HG02852 (cell line): ENCODE data around the gene TRIM74.
"Not testable (repeated sequence)": the region's sequence is repeated elsewhere in the genome, so short reads cannot be mapped to it uniquely, and the experiment has no call there.

ENCODE experiments used
- ATAC-seq: cut with Tn5 transposase; IDR thresholded peaks from one replicate; pipeline ENCODE4 v1.9.1; 2021; ENCODE audit warnings: mild to moderate bottlenecking, moderate library complexity; ENCODE audit not compliant: unreplicated experiment

Gene TRIM74

DNA sequence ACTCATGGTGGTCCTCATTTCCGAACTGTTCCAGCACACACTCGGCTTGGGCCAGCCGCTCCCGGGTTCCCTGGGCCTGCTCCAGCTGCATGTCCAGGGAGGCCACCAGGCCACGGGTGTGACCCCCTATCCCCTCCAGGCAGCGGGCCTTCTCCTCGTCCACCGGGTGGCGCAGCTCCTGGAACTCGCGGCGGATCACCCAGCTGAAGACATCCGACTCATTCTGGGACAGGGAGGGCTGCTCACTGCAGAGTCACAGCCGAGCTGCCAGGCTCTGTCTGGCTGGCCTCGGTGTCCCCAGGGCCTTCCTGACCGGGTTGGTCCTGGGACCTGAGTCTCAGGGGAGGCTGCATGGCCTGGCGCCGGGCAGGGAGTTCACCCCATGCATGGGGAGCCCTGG, 9.2 kb downstream of the TRIM74 start:
- not testable (repeated sequence) for ATAC-seq

DNA sequence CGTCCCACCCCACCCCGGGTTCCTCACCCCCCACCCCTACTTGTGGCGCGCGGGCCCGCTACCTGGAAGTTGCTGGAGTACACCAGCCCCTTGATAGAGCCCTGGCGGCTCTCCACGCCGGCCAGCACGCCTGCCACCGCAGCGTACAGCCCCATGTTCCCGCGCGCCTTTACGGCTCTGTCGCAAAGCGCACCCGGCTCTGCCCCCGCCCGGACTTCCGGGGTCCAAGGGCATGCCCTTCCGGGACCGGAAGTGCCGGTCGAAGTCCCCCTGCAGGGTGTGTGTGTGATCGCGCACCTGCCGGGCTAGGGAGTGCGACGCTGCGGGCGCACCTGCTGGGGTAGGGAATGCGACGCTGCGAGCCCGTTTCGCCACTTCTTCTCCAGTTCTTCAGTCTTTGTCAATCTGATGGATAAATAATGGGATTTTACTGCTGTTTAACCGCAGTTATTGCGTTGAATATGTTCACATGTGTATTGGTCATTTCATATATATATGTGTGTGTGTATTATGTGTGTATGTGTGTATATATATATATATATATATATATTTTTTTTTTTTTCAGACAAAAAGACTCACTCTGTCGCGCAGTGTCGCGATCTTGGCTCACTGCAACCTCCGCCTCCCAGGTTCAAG, 14.6 kb downstream of the TRIM74 start:
- peak; percentile 83 for ATAC-seq

DNA sequence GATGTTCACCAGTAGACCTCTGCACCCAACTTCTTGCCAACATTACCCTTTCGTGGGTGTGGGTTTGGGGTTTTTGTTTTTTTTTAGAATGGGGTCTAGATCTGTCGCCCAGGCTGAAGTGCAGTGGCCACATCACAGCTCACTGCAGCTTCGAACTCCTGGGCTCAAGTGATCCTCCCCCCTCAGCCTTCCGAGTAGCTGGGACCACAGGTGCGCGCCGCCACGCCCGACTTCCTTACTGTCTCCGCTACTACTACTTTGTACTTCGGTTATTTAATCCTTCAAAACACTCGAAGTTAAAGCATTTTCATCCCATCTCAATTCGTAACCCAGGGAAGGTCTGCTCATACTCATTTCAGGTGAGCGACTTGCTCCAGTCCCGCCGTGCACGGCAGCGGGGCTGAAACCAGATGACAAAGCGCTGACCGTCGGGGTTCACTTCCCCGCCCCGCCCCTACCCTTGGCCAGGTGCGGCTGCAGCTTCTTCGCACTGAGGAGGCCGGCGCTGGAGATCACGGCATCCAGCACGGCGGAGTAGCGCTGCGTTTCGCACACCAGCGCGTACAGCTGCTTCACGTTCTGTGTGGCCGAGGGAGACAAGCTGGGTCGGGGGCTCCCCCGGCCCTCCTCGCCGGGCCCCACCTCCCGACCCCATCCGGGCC, 15.2 kb downstream of the TRIM74 start:
- peak; percentile 60 for ATAC-seq

DNA sequence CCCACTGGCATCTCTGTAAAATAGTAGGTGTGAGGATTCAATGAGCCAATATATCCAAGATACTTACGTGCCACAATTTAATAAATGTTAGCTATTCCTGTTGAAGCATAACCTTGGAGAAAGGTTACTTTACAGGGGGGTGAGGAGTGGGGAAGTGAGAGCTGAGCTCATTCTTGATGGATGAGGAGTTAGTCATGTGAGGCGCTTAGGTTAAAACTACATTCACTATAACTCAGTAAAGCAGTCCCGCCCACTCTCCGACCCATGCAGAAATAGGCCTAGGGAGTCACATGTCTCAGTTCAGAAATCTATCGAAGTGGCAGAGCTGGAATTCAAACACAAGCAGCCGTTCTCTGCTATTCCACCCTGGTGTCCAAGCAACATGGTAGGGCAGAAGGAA, 18.8 kb downstream of the TRIM74 start:
- ATAC-seq: not testable (repeated sequence)

DNA sequence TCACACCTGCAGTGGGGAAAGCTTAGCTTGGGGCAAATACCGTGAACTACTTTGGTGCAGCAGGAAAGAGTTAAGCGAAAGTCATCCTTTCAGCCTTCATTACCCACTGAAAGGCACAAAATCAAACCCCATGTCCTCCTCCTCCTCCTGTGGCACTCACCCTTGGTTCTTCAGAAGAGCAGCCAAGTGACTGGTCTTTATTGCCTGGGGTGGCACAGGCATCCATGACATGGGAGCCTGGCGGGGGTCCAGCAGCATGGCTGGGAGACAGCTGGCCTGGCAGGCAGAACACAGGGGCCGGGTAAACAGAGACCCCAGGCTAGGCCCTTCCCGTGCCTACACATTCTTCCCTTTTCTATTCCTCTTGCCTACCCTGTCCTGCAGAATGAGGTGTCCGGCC, 19.6 kb downstream of the TRIM74 start:
- not testable (repeated sequence) for ATAC-seq

DNA sequence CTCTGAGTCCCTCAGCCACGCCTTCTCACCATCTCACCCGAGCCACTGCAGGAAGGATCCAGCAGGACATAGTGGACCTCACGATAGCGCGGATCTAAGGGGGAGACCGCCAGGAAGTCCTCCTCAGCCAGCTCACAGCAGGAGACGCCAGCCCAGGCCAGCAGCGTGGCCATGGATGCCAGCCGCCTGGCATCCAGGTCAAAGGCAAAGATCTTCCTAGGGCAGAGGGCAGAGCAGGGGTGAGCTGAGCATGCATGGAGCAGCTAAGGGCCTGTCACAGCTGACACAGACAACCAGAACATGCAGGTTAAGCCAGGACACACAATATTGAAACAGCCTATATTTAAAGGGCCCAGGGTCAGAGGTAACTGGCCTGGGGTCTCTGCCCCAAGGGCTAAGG, 20.0 kb downstream of the TRIM74 start:
- not testable (repeated sequence) for ATAC-seq

DNA sequence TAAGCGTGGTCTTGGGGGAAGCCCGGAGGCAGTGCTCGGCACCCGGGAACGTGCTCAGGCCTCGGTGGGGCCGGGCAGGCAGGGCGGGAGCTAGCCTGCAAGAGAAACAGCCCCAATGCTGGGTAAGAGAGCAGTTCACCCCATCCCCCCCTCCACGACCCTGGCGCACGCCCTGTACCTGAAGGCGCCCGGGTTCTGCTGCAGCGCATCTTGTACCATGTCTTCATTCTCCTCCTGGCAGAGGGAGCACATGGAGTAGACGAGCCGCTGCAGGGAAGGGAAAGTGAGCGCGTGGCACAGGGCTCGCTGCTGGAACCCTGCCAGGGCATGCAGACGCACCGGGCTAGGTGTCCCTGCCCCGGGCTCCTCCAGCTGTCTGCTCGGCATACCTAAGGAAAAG, 20.6 kb downstream of the TRIM74 start:
- not testable (repeated sequence) for ATAC-seq

DNA sequence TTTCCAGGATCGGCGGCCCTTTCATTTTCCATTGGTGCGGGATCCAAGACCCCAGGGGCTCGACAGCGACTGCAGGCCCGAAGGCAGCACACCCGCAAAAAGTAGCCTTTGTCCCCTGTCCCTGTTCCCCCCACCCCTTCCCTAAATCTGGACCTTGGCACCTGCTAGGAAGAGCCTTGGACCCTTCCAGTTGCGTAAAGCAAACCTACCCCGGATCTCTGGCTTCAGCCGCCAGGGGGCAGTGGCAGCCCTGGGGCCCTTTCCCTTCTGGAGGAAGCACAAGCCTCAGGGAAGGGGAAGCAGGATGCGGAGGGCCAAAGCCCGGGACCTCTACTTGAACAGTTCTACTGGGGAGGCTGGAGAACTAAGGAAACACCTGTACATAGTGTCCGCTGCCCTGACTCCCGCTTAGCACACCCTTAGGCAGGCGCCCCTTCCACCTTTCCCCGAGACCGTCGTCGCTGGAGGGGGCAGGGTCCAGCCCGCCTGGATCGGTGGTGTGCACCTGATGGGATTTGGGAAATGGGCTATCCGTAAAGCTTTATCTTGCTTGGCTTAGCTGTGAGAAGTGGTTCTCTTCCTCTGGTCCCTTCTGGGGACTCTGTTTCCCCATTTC, 23.0 kb downstream of the TRIM74 start:
- not testable (repeated sequence) for ATAC-seq

DNA sequence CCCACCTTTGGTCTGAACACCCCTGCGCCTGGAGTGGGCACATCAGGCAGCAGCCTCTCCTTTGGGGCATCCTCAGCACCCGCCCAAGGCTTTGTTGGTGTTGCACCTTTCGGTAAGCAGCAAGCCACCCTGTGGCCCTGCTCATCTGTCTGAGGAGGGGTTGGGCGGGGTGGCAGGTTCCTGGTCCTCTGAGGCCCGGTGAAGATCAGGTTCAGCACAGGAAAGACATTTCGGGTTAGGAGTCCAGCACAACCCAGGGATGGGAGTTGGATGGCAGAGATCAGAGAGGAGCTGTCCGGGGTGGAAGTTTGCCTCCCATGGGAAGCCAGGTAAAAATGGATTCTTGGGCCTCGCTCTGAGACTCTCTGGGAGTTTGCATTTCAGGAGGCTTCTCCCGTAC, 23.7 kb downstream of the TRIM74 start:
- ATAC-seq: not testable (repeated sequence)

DNA sequence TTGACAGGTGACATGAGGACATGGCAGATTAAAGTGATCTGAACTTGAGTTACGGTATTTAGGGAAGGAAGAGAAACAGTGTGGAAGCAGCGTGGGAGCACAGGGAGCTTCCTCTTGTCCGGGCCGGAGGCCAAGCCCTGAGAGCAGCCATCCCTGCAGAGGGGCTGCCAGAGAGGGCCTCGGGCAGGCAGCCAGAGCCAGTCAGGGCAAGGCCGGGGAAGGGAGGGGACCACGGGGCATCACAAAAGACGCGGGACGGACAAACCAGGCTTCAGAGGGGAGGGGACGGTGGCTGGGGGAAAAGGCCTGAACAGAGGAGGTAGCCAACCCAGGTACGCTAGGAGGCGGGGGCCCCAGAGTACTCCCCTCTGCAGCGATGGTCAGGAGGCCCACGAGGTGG, 24.3 kb downstream of the TRIM74 start:
- ATAC-seq: not testable (repeated sequence)

DNA sequence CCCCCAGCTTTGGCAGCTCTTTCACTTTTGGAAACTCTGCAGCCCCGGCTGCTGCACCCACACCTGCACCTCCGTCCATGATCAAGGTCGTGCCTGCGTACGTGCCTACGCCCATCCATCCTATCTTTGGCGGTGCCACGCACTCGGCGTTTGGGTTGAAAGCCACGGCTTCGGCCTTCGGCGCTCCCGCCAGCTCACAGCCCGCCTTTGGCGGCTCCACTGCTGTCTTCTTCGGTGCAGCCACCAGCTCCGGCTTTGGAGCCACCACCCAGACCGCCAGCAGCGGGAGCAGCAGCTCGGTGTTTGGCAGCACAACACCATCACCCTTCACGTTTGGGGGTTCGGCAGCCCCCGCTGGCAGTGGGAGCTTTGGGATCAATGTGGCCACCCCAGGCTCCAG, 26.3 kb downstream of the TRIM74 start:
- not testable (repeated sequence) for ATAC-seq

DNA sequence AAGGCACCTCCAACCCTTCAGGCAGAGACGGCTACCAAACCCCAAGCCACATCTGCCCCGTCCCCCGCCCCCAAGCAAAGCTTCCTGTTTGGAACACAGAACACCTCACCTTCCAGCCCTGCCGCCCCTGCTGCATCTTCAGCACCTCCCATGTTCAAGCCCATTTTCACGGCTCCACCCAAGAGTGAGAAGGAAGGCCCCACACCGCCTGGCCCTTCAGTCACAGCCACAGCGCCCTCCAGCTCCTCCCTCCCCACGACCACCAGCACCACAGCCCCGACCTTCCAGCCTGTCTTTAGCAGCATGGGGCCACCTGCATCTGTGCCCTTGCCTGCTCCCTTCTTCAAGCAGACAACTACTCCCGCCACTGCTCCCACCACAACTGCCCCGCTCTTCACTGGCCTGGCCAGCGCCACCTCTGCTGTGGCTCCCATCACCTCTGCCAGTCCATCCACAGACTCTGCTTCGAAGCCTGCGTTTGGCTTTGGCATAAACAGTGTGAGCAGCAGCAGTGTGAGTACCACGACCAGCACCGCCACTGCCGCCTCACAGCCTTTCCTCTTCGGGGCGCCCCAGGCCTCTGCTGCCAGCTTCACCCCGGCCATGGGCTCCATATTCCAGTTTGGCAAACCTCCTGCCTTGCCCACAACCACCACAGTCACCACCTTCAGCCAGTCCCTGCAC, 27.1 kb downstream of the TRIM74 start:
- not testable (repeated sequence) for ATAC-seq

DNA sequence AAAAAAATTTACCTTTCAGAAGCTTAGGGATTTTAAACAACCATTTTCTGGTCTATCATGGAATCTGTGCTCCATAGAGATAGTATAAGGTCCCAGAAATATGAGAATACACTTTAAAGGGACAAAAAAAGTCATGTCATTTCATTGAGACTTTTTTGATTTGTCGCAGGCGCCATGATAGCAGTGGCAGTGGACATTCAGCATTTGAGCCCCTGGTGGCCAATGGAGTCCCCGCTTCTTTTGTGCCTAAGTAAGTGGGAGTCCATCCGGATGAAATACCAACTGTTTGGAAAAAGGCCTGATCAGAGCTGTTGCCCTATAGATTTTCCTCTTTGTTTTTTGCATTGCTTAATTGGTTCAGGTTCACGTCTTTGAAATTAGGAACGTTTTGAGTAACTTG, 41.0 kb downstream of the TRIM74 start:
- ATAC-seq: not testable (repeated sequence)

DNA sequence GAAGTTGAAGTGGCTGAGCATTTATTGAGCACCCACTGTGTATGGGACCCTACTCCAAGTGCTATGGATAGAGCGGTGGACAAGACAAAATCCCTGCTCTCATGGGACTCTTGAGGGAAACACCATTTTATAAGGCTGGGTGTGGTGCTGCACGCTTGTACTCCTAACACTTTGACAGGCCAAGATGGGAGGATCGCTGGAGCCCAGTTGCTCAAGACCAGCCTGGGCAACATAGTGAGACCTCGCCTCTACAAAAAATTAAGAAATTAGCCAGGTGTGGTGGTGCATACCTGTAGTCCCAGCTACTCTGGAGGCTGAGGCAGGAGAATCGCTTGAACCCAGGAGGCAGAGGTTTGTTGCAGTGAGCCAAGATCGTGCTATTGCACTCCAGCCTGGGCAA, 41.5 kb downstream of the TRIM74 start:
- ATAC-seq: not testable (repeated sequence)

DNA sequence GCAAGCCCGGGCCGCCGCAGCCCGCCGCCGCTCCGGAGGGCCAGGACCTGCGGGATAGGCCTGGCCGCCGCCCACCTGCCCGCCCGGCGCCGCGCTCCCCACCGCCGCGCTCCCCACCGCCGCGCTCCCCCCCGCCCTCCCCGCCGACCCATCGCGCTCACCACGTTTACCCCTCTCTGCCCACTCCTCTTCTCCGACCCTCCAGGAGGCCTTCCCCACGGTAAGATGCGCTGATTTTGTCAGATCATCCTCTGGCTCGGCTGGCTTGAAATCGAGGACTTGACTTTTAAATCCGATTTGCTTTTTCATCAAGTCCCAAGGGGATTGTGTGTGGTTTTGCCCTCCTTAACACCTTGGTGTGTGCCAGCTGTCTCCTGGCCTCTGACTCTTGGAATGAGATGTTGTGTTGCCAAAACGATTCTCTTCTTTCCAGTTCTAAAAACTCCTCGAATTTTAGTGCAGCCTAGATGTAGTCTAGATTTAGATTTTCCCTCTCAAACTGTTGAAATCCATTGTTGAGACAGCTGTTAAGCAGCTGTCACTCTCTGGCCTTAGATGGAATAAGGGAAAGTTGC, 43.6 kb downstream of the TRIM74 start:
- ATAC-seq: no peak

DNA sequence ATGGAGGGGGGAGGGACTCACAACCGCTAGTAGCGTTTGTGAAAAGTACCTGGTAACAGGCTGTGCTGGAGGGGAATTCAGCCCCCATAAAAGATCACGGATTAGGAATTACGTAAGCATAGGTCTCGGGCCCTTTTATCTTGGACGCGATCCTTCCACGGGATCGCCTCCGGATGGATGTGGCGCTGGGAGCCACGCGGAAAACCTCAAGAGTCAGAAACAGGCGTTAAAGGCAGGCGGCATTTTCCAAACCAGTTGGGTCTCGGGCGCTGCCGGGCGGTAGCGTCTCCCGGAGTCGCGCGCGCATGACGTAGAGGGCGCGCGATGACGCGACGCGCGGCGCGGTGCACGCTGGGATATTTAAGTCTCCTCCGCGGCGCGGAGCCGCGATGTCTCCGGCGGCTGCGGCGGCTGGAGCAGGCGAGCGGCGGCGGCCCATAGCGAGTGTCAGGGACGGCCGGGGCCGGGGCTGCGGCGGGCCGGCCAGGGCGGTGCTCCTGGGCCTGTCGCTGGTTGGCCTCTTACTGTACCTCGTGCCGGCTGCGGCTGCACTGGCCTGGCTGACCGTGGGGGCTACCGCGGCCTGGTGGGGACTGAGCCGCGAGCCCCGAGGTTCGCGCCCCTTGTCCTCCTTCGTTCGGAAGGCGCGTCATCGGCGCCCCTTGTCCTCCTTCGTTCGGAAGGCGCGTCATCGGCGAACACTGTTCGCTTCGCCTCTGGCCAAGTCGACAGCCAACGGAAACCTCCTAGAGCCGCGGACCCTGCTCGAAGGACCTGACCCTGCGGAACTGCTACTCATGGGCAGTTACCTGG, 44.3 kb downstream of the TRIM74 start, which contains the start of gene POM121:
Gene POM121 (plus strand): TSS at position 363 of the 813 bp plus-strand sequence. CDS start 27 bp downstream, at position 390.
- ATAC-seq: peak; percentile 85

DNA sequence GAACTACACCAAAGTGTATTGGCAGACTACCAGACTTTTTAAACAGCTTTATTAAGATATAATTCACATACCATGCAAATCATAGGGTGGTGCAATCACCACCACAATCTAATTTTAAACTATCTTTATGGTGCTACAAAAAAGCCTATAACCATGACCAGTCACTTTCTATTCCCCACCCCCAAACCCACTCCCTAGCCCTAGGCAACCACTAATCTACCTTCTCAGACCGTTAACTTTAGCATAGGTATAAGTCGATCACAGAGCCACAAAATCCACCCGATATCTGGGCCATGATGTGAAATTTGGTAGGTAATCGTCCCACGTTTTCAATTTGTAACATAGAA, 44.9 kb downstream of the TRIM74 start:
- ATAC-seq: peak; percentile 24

DNA sequence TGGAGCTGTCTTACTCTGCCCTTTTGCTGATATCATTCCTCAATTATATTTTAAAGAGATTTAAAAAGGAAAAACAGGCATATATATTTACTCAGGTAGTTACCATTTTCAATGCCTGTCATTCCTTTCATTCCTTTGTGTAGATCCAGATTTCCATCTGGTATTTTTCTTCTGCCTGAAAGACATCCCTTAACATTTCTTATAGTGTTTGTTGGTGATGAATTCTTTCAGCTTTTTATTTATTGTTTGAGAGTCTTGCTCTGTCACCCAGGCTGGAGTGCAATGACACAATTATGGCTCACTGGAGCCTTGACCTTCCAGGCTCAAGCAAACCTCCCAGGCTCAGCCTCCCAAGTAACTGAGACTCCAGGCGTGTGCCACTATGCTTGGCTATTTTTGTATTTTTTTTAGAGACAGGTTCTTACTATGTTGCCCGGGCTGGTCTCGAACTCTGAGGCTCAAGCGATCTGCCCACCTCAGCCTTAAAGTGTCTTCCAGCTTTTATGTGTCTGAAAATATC, 50.0 kb downstream of the TRIM74 start:
- ATAC-seq: no peak

DNA sequence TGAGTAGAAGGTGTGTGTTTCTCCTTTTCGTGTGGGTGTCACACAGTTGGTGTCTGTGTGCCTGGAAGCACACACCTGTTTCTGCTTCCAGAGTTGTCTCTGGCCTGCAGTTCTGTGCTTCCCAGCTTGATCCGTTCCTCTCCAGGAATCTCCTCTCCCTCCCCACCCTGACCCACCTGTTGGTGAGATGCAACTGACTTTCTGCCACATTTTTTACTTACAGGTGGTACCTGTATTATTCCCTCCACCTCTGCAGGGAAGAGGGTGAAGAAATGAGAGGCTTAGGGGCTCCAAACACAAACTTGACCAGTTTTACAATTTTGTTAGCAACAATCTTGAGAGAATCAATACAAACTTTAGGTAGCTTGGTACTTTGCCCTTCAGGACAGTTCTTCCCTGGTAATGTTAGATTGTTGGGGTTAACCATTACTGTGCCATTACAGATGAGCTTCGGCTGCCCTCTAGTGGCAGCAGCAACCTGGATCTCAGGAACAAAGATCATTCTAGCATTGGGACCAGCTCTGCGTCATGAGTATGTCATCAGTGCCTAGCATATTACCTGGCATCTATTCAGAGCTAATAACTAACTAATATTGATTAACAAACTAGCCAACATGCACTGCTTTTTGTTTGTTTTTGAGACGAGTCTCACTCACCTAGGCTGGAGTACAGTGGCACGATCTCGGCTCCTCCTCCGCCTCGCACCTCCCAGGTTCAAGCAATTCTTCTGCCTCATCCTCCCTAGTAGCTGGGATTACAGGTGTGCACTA, 54.3 kb downstream of the TRIM74 start:
- peak; percentile 84 for ATAC-seq
